Measurements from ENCODE around the gene TEX22. TPM values are rescaled to one million over a fixed set of nuclear protein-coding genes. Genes with fewer than 3 reads are reported as not detected.

Gene TEX22
- total RNA-seq (2021) (2.6 and 6.5 TPM in 2 replicates), Bru-seq, nascent RNA (percentile 57 among the genes with signal in this experiment), BruChase-seq, experiment 1, labeled RNA remaining after a 2-hour chase (percentile 74 among the genes with signal in this experiment), BruChase-seq, experiment 2, labeled RNA remaining after a 6-hour chase (percentile 49 among the genes with signal in this experiment)
- long read RNA-seq, partial matches to known transcripts, result 1 of 5 reads
- long read RNA-seq, other reads (novel, unspliced or antisense), result 4 of 5 reads

DNA sequence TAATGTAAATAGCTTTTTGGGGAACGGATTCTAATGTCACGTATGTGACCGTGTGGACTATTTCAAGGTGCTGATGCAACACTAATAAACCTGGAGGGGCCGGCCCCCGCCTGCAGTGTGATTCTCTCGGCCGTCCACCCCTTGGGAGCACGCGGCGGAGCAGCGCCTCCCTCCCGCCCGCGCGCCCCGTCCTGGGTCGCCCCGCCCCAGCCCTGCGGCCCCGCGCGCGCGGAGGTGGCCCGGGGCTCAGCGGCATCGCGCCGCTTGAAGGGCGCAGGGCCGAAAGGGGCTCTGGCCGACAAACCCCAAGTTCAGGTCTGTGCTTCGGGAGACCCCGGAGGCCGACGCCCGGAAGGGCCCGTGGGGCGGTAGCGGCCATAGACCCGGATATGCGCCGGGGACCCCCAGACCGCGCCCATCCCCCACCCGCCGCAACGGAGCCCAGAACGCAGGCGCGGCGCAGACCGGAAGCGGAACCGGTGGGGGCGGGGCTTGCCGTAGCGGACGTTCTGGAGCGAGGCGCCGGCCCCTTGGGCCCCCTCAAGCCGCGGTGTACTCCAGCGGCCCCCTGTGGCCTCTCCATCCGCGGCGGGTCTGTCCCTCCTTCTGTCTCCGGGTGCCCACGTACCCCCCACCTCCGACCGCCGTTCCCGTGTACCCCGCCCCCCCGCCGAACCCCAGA, at the start of gene TEX22:
Gene TEX22, plus strand, starts transcription at position 495 of the 682 bp plus-strand sequence. CDS start 803 bp downstream, outside the sequence.
- peaks cover 40% of the 10 kb centered on the region for H3K9me3 ChIP-seq (ENCODE audit: insufficient read depth, low read depth)
- H3K27ac ChIP-seq, result peak within 1 kb of the TSS; percentile 34
- peaks cover 7% of the 10 kb centered on the region; the same call in 1 of the 2 replicates for H3K4me1 ChIP-seq (replicated peaks; ENCODE audit: insufficient read depth)
- no peak for TF ChIP-seq EZH2 (IDR thresholded peaks at IDR 0.05; ENCODE audit: low read depth)
- TF ChIP-seq, protein P1, sequence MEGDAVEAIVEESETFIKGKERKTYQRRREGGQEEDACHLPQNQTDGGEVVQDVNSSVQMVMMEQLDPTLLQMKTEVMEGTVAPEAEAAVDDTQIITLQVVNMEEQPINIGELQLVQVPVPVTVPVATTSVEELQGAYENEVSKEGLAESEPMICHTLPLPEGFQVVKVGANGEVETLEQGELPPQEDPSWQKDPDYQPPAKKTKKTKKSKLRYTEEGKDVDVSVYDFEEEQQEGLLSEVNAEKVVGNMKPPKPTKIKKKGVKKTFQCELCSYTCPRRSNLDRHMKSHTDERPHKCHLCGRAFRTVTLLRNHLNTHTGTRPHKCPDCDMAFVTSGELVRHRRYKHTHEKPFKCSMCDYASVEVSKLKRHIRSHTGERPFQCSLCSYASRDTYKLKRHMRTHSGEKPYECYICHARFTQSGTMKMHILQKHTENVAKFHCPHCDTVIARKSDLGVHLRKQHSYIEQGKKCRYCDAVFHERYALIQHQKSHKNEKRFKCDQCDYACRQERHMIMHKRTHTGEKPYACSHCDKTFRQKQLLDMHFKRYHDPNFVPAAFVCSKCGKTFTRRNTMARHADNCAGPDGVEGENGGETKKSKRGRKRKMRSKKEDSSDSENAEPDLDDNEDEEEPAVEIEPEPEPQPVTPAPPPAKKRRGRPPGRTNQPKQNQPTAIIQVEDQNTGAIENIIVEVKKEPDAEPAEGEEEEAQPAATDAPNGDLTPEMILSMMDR (conservative IDR thresholded peaks at IDR 0.05), result no peak
- peaks cover 11% of the 10 kb centered on the region for H3K79me2 ChIP-seq (ENCODE audit: low read depth)
- peaks cover 22% of the 10 kb centered on the region for H3K36me3 ChIP-seq (ENCODE audit: low read depth)
- peak; percentile 48 to 71 for DNase-seq
- H3K27me3 ChIP-seq (ENCODE audit: insufficient read depth, low read depth), result no peaks in the 10 kb centered on the region
- H3K4me2 ChIP-seq, result peak within 1 kb of the TSS; percentile 92
- H4K20me1 ChIP-seq (ENCODE audit: insufficient read depth), result no peaks in the 10 kb centered on the region
- H2AFZ ChIP-seq, result peak within 1 kb of the TSS; percentile 93
- CTCF ChIA-PET, result no interaction called here
- no TSS peak for BruUV-seq (replicated peaks)
- intact Hi-C loops (cut with micrococcal nuclease; ENCODE audit: unreplicated experiment), result no loop called here
- H3K4me3 ChIP-seq, result peak within 1 kb of the TSS; percentile 79
- H3F3A ChIP-seq (ENCODE audit: insufficient read depth, low read depth), result peaks cover 10% of the 10 kb centered on the region; the same call in 1 of the 2 replicates
- H3K9me2 ChIP-seq (ENCODE audit: insufficient read depth), result no peaks in the 10 kb centered on the region
- POLR2A ChIA-PET (ENCODE audit: unreplicated experiment), result no interaction called here

GRCh38 chr14:105348945-105349699, 49.2 kb upstream of the TEX22 start:
- Histone ChIP-seq H3K4me1 (replicated peaks; ENCODE audit: insufficient read depth) (no peaks in the 10 kb centered on the region), H3F3A (ENCODE audit: insufficient read depth, low read depth) (peaks cover 10% of the 10 kb centered on the region), H3K9me2 (ENCODE audit: insufficient read depth) (no peaks in the 10 kb centered on the region), H2AFZ (no peak overlapping the region), H3K4me3 (no peak overlapping the region), H4K20me1 (ENCODE audit: insufficient read depth) (0 out of 2 replicates have a peak, but pooled peaks cover 3% of the 10 kb centered on the region), H3K27me3 (ENCODE audit: insufficient read depth, low read depth) (no peaks in the 10 kb centered on the region), H3K27ac (no peak overlapping the region), H3K4me2 (no peak overlapping the region), H3K9me3 (ENCODE audit: insufficient read depth, low read depth) (no peaks in the 10 kb centered on the region), H3K79me2 (ENCODE audit: low read depth) (no peaks in the 10 kb centered on the region), H3K36me3 (ENCODE audit: low read depth) (no peaks in the 10 kb centered on the region)
- no peak for DNase-seq
- ChIA-PET POLR2A (ENCODE audit: unreplicated experiment) (no interaction called here), CTCF (no interaction called here)
- TF ChIP-seq, protein P1 (conservative IDR thresholded peaks at IDR 0.05), result no peak
- no peak for TF ChIP-seq EZH2 (IDR thresholded peaks at IDR 0.05; ENCODE audit: low read depth)
- intact Hi-C loops (cut with micrococcal nuclease; ENCODE audit: unreplicated experiment), result no loop called here
- no TSS peak for BruUV-seq (replicated peaks)

- BruUV-seq (replicated peaks), result no TSS peak
- Histone ChIP-seq H3K79me2 (ENCODE audit: low read depth) (no peaks in the 10 kb centered on the region), H3K36me3 (ENCODE audit: low read depth) (no peaks in the 10 kb centered on the region), H3K4me2 (no peak overlapping the region), H3K9me2 (ENCODE audit: insufficient read depth) (no peaks in the 10 kb centered on the region), H3K27me3 (ENCODE audit: insufficient read depth, low read depth) (no peaks in the 10 kb centered on the region), H2AFZ (no peak overlapping the region), H3K9me3 (ENCODE audit: insufficient read depth, low read depth) (no peaks in the 10 kb centered on the region), H3F3A (ENCODE audit: insufficient read depth, low read depth) (peaks cover 10% of the 10 kb centered on the region), H3K4me1 (replicated peaks; ENCODE audit: insufficient read depth) (no peaks in the 10 kb centered on the region), H3K27ac (no peak overlapping the region), H3K4me3 (no peak overlapping the region), H4K20me1 (ENCODE audit: insufficient read depth) (no peaks in the 10 kb centered on the region)
- TF ChIP-seq EZH2 (IDR thresholded peaks at IDR 0.05; ENCODE audit: low read depth), result no peak
- TF ChIP-seq, protein P1 (conservative IDR thresholded peaks at IDR 0.05), result no peak
- intact Hi-C loops (cut with micrococcal nuclease; ENCODE audit: unreplicated experiment), result loop anchor here (5.0 kb wide), 2 partner anchors 148 to 683 kb away; no protein-coding TSS in a partner anchor
- no peak for DNase-seq
- ChIA-PET POLR2A (ENCODE audit: unreplicated experiment) (no interaction called here), CTCF (no interaction called here)
These were observed 48.3 kb upstream of the TEX22 start for GRCh38 chr14:105349992-105350391.

Measured in PC-9 (cell line).